Cerebellar nuclear complex (tissue), 1 donor: ENCODE data around the gene ALK.
"Not testable (repeated sequence)": the region's sequence is repeated elsewhere in the genome, so short reads cannot be mapped to it uniquely, and the experiment has no call there.

Experiments used
- DNase-seq, 2 experiments: peaks; one replicate each; lab custom pipeline; 2025; lab: John Stamatoyannopoulos, UW

ALK gene

GRCh38 chr2:29275186-29275585, 646.2 kb downstream of the ALK start:
- DNase-seq = no peak

- no peak for DNase-seq
Measured at GRCh38 chr2:29273685-29274611, 647.4 kb downstream of the ALK start.

GRCh38 chr2:29273004-29273684, 648.2 kb downstream of the ALK start:
- DNase-seq = no peak

- DNase-seq = no peak
Measured at GRCh38 chr2:29272311-29272710, 649.1 kb downstream of the ALK start.

GRCh38 chr2:29270701-29271121, 650.7 kb downstream of the ALK start:
- DNase-seq = no peak

- no peak for DNase-seq
Measured at GRCh38 chr2:29269765-29270109, 651.6 kb downstream of the ALK start.

- DNase-seq = no peak
Measured at GRCh38 chr2:29269095-29269764, 652.2 kb downstream of the ALK start.

- no peak for DNase-seq
Measured at GRCh38 chr2:29267720-29268119, 653.7 kb downstream of the ALK start.

- DNase-seq = no peak
Measured at GRCh38 chr2:29263886-29264285, 657.5 kb downstream of the ALK start.

GRCh38 chr2:29262681-29263260, 658.6 kb downstream of the ALK start:
- DNase-seq = no peak

- DNase-seq = no peak
Measured at GRCh38 chr2:29261003-29261402, 660.4 kb downstream of the ALK start.

- no peak for DNase-seq
Measured at GRCh38 chr2:29260142-29260772, 661.1 kb downstream of the ALK start.

GRCh38 chr2:29259221-29259620, 662.2 kb downstream of the ALK start:
- DNase-seq = no peak

GRCh38 chr2:29255004-29255403, 666.4 kb downstream of the ALK start:
- no peak for DNase-seq

GRCh38 chr2:29253495-29254275, 667.7 kb downstream of the ALK start:
- not testable (repeated sequence) for DNase-seq

- no peak for DNase-seq
Measured at GRCh38 chr2:29253026-29253425, 668.4 kb downstream of the ALK start.

- DNase-seq = no peak
Measured at GRCh38 chr2:29251406-29251805, 670.0 kb downstream of the ALK start.

- DNase-seq = no peak
Measured at GRCh38 chr2:29250977-29251376, 670.4 kb downstream of the ALK start.

- DNase-seq = no peak
Measured at GRCh38 chr2:29249666-29250253, 671.6 kb downstream of the ALK start.

GRCh38 chr2:29247336-29247914, 674.0 kb downstream of the ALK start:
- DNase-seq = no peak
